Measurements from ENCODE around the gene RAD1. TPM values are rescaled to one million over a fixed set of nuclear protein-coding genes. Genes with fewer than 3 reads are reported as not detected.

RAD1 gene
- total RNA-seq, 1 experiment from 2014 or later, result 34.4 TPM

DNA sequence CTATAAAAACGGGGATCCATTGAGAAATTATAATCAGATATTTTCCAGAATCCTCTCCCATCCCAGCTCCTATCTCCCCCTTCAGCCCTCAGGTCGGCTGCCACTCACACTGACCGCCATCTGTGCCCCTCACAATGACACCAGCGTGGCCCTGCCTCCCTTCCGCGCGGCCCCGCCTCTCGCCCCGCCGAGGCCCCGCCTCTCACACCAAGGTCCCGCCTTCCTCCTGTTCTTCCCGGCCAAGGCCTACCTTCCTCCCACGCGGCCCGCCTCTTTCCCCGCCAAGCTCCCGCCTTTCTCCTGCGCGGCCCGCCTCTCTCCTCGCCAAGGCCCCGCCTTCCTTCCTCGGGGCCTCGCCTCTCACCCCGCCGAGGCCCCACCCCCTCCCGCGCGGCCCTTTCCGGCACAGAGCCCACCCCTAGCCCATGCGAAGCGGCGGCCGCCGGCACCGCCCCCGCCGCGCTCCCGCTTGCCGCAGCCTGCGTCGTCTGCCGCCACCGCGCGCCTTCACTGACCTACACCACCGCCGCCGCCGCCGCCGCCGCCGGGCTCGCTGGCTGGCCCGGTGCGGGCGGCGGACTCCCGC lies 13.9 kb upstream of the RAD1 start, which contains the start of gene DNAJC21:
Gene DNAJC21 (plus strand): TSS at position 426 of the 586 bp plus-strand sequence. CDS start 261 bp downstream, outside the sequence.
- ChIA-PET CTCF (interaction anchor here (0.5 to 2.2 kb wide), 7 partner anchors 10 to 464 kb away, joined by 3 to 31 read pairs (median 3); partner anchors contain the start of genes BRIX1 and RAD1), POLR2A (interaction anchor here (0.6 to 1.8 kb wide), 8 partner anchors 12 to 425 kb away, joined by 3 to 60 read pairs (median 4); partner anchors contain the start of genes BRIX1, RAD1 and TTC23L)
- peaks cover 17% of the 10 kb centered on the region; the same call in 1 of the 2 replicates for H3K4me1 ChIP-seq
- H3K27me3 ChIP-seq (replicated peaks; ENCODE audit: control insufficient read depth, insufficient read depth, low read length), result no peaks in the 10 kb centered on the region
- H3K36me3 ChIP-seq (ENCODE audit: control insufficient read depth, insufficient read depth, low read length), result 0 out of 2 replicates have a peak, but pooled peaks cover 1% of the 10 kb centered on the region
- Mint-ChIP-seq H3K4me3 (ENCODE audit: unreplicated experiment) (peak within 1 kb of the TSS; percentile 70), H3K36me3 (ENCODE audit: insufficient read depth, unreplicated experiment) (peaks cover 54% of the 10 kb centered on the region), H3K27me3 (ENCODE audit: insufficient read depth, unreplicated experiment) (no peaks in the 10 kb centered on the region), H3K27ac (ENCODE audit: unreplicated experiment) (peak within 1 kb of the TSS; percentile 23), H3K4me1 (ENCODE audit: low read depth, unreplicated experiment) (peaks cover 15% of the 10 kb centered on the region), H3K9me3 (ENCODE audit: unreplicated experiment) (no peaks in the 10 kb centered on the region)
- DNase-seq, result peak; percentile 98
- no TSS peak for BruUV-seq (replicated peaks)
- intact Hi-C loops (cut with micrococcal nuclease; ENCODE audit: unreplicated experiment), result loop anchor here (2.0 kb wide), 1 partner anchor 14 kb away; the partner anchor contains the start of genes BRIX1 and RAD1
- H3K9me3 ChIP-seq, result no peaks in the 10 kb centered on the region
- TF ChIP-seq CTCF (IDR thresholded peaks at IDR 0.05; ENCODE audit: insufficient read depth in 1 of 2, low read depth in 1 of 2, low read length in 1 of 2, severe bottlenecking in 1 of 2, unreplicated experiment in 1 of 2), result no peak
- H3K4me3 ChIP-seq (ENCODE audit: low read depth, low read length), result peak within 1 kb of the TSS; percentile 99

GRCh38 chr5:34928267-34928666 lies 13.0 kb upstream of the RAD1 start:
- no peaks in the 10 kb centered on the region for H3K9me3 ChIP-seq
- intact Hi-C loops (cut with micrococcal nuclease; ENCODE audit: unreplicated experiment), result loop anchor here (2.0 kb wide), 1 partner anchor 13 kb away; the partner anchor contains the start of genes BRIX1 and RAD1
- POLR2A ChIA-PET, result no interaction called here
- H3K4me3 ChIP-seq (ENCODE audit: low read depth, low read length), result no peak overlapping the region
- peaks cover 57% of the 10 kb centered on the region for H3K36me3 Mint-ChIP-seq (ENCODE audit: insufficient read depth, unreplicated experiment)
- H3K27me3 ChIP-seq (replicated peaks; ENCODE audit: control insufficient read depth, insufficient read depth, low read length), result no peaks in the 10 kb centered on the region
- no peaks in the 10 kb centered on the region for H3K9me3 Mint-ChIP-seq (ENCODE audit: unreplicated experiment)
- H3K27me3 Mint-ChIP-seq (ENCODE audit: insufficient read depth, unreplicated experiment), result no peaks in the 10 kb centered on the region
- CTCF ChIA-PET, result no interaction called here
- no peak for TF ChIP-seq CTCF (IDR thresholded peaks at IDR 0.05; ENCODE audit: insufficient read depth in 1 of 2, low read depth in 1 of 2, low read length in 1 of 2, severe bottlenecking in 1 of 2, unreplicated experiment in 1 of 2)
- H3K4me3 Mint-ChIP-seq (ENCODE audit: unreplicated experiment), result peak overlapping the region; percentile 21
- no TSS peak for BruUV-seq (replicated peaks)
- DNase-seq, result no peak
- peaks cover 25% of the 10 kb centered on the region; the same call in 1 of the 2 replicates for H3K4me1 ChIP-seq
- H3K4me1 Mint-ChIP-seq (ENCODE audit: low read depth, unreplicated experiment), result peaks cover 22% of the 10 kb centered on the region
- no peak overlapping the region for H3K27ac Mint-ChIP-seq (ENCODE audit: unreplicated experiment)
- H3K36me3 ChIP-seq (ENCODE audit: control insufficient read depth, insufficient read depth, low read length), result no peaks in the 10 kb centered on the region

DNA sequence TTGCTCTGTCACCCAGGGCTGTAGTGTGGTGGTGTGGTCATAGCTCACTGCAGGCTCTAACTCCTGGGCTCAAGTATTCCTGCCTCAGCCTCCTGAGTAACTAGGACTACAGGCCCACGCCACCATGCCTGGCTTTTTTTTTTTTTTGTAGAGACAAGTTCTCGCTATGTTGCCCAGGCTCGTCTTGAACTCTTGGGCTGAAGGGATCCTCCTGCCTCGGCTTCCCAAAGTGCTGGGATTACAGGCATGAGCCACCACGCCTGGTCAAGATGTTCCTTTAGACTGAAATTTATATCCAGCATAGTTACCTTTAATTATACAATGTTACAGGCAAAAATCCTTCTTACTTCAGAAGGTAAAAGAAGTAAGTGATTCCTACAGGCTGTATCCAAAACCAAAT lies 12.5 kb upstream of the RAD1 start:
- H3K27me3 Mint-ChIP-seq (ENCODE audit: insufficient read depth, unreplicated experiment), result no peaks in the 10 kb centered on the region
- Histone ChIP-seq H3K36me3 (ENCODE audit: control insufficient read depth, insufficient read depth, low read length) (no peaks in the 10 kb centered on the region), H3K27me3 (replicated peaks; ENCODE audit: control insufficient read depth, insufficient read depth, low read length) (no peaks in the 10 kb centered on the region), H3K4me1 (peaks cover 28% of the 10 kb centered on the region; the same call in 1 of the 2 replicates), H3K4me3 (ENCODE audit: low read depth, low read length) (no peak overlapping the region), H3K9me3 (no peaks in the 10 kb centered on the region)
- ChIA-PET CTCF (no interaction called here), POLR2A (no interaction called here)
- intact Hi-C loops (cut with micrococcal nuclease; ENCODE audit: unreplicated experiment), result loop anchor here (2.0 kb wide), 1 partner anchor 13 kb away; the partner anchor contains the start of genes BRIX1 and RAD1
- no peak overlapping the region for H3K27ac Mint-ChIP-seq (ENCODE audit: unreplicated experiment)
- H3K4me1 Mint-ChIP-seq (ENCODE audit: low read depth, unreplicated experiment), result peaks cover 22% of the 10 kb centered on the region
- H3K4me3 Mint-ChIP-seq (ENCODE audit: unreplicated experiment), result no peak overlapping the region
- H3K36me3 Mint-ChIP-seq (ENCODE audit: insufficient read depth, unreplicated experiment), result peaks cover 62% of the 10 kb centered on the region
- no TSS peak for BruUV-seq (replicated peaks)
- H3K9me3 Mint-ChIP-seq (ENCODE audit: unreplicated experiment), result no peaks in the 10 kb centered on the region
- TF ChIP-seq CTCF (IDR thresholded peaks at IDR 0.05; ENCODE audit: insufficient read depth in 1 of 2, low read depth in 1 of 2, low read length in 1 of 2, severe bottlenecking in 1 of 2, unreplicated experiment in 1 of 2), result no peak
- no peak for DNase-seq

Measured in Caco-2 (cell line).